Breast epithelium (tissue), 3 donors: Measurements from ENCODE around the gene ACADVL.
A peak's percentile ranks its signal among the peaks of the same experiment; 100 is the strongest.

Experiments used
- POLR2A ChIP-seq: fragments of 450-650 bp; IDR thresholded peaks from one replicate; pipeline ENCODE4 v1.6.1; 2016; ENCODE audit warnings: antibody characterized with exemption, mild to moderate bottlenecking, moderate library complexity
- POLR2AphosphoS5 ChIP-seq, 3 donors: sonication (generic); formaldehyde crosslinking; IDR thresholded peaks; one replicate each; pipeline ENCODE4 v1.6.1; 2017; ENCODE audit warnings: antibody characterized with exemption in 3 of 3
- TF ChIP-seq, protein P1 (sequence below), 3 donors: fragments of 450-650 bp; IDR thresholded peaks; one replicate each; pipeline ENCODE4 v1.5.1; 2016 to 2017; ENCODE audit warnings: antibody characterized with exemption in 3 of 3, mild to moderate bottlenecking in 3 of 3, moderate library complexity in 3 of 3

DNA sequence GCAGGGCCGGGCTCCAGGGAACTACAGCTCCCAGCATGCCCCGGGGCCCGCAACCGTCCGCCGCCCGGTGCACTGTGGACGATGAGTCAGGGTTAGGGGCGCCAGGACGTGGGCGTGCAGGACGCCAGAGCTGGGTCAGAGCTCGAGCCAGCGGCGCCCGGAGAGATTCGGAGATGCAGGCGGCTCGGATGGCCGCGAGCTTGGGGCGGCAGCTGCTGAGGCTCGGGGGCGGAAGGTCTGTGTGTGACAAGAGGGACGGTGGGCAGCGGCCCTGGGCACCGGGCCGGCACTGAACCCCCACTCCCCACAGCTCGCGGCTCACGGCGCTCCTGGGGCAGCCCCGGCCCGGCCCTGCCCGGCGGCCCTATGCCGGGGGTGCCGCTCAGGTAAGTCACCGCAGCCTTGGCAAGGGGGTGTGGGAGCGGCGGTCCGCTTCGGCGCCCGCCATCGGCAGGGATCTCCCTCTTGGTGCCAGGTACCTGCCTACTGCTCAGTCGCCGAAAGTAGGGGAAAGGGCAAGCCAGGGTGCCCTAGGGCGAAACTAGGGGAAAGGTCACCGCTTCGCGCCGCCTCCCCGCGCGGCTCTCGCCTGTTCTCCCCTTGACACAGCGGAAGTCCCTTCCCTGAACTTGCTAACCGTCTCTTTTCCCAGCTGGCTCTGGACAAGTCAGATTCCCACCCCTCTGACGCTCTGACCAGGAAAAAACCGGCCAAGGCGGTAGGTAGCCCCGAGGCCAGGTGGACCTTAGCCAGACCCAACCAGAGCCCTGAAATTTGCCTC, at the start of gene ACADVL, which contains the start of gene DLG4:
- TF ChIP-seq POLR2A: peak; percentile 83
- peak; percentile 58 to 97 (median 75) for TF ChIP-seq POLR2AphosphoS5 (IDR thresholded peaks at IDR 0.05)
- TF ChIP-seq, protein P1, sequence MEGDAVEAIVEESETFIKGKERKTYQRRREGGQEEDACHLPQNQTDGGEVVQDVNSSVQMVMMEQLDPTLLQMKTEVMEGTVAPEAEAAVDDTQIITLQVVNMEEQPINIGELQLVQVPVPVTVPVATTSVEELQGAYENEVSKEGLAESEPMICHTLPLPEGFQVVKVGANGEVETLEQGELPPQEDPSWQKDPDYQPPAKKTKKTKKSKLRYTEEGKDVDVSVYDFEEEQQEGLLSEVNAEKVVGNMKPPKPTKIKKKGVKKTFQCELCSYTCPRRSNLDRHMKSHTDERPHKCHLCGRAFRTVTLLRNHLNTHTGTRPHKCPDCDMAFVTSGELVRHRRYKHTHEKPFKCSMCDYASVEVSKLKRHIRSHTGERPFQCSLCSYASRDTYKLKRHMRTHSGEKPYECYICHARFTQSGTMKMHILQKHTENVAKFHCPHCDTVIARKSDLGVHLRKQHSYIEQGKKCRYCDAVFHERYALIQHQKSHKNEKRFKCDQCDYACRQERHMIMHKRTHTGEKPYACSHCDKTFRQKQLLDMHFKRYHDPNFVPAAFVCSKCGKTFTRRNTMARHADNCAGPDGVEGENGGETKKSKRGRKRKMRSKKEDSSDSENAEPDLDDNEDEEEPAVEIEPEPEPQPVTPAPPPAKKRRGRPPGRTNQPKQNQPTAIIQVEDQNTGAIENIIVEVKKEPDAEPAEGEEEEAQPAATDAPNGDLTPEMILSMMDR (IDR thresholded peaks at IDR 0.05): no peak
